Fibroblast of skin of right quadriceps (primary cell): ENCODE data around the gene TIMM10.
"Not testable (repeated sequence)": the region's sequence is repeated elsewhere in the genome, so short reads cannot be mapped to it uniquely, and the experiment has no call there.

Source experiments
- DNase-seq: peaks from one replicate; pipeline ENCODE4 v3.0.0-alpha.2; 2013

TIMM10 gene

DNA sequence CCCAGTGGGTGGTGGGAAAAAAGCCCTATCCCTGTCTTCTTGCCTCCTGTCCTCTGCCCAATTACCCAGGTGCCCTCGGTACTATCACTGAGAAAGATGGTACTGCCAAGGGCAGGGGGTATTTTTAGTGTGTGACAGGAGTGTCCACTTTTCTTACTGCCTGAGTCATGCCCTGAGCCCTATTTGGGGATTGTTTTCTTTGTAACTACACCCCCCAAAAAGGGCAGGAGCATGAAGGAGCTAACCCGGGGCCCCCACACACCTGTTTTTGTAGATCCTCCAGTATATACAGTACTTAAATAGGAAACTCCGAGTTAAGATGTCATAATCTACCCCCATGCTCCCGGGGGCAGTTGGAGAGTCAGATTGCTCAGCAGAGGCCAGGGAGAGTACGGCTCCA, 10.6 kb upstream of the TIMM10 start:
- DNase-seq, result no peak

DNA sequence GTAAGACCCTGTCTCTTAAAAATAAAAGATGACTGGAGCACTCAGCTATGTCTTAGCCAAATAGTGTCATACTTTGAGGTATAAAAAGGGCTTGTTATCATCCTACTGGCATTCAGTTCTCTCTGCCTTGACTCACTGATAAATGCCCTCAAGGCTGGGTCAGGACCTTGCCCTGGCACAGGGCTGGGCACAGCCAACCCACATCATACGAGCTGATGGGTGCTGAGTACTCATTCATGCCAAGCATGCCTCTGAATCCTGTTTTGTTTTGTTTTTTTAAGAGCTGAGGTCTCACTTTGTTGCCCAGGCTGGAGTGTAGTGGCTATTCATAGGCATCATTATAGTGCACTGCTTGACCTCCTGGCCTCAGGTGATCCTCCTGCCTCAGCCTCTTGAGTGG, 8.8 kb upstream of the TIMM10 start:
- no peak for DNase-seq

DNA sequence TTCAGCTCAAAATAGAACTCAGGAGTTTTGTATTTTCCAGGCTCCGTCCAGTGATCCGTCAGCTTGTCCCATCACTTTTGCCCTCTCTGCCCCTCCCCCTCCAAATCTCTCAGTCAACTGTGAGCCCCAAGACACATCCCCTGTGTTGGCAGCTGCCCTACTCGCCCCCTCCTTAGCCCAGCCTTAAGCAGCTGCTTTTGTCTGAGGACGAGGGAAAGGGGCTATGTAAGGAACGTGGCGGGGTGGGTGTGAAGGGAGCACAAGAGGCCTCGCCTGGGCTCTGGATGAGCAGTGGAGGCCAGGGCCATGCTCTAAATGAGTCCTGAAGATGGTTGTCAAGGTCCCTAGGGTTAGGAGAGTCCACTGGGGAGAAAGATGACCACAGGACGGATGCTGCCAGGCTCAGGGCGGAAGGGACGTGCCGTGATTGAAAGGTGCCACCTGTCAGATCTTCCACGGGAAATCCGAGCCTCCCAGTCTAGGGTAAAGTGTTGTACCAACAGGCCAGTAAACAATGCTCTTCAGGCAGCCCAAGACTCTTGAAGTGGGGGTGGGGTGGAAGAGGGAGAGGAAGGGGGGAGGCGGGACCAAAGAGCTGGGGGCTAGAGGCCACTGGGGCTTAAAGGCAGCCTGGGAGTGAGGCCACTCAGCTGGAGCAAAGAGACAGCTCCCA, 6.5 kb upstream of the TIMM10 start, which contains the start of gene SMTNL1:
TSS of gene SMTNL1 (plus strand) at position 649 of the 673 bp plus-strand sequence. CDS start 5,048 bp downstream, outside the sequence.
- DNase-seq, result no peak

GRCh38 chr11:57534449-57534848, 3.9 kb upstream of the TIMM10 start:
- not testable (repeated sequence) for DNase-seq

- no peak for DNase-seq
These were observed 349 bp downstream of the TIMM10 start for GRCh38 chr11:57530215-57530595.

DNA sequence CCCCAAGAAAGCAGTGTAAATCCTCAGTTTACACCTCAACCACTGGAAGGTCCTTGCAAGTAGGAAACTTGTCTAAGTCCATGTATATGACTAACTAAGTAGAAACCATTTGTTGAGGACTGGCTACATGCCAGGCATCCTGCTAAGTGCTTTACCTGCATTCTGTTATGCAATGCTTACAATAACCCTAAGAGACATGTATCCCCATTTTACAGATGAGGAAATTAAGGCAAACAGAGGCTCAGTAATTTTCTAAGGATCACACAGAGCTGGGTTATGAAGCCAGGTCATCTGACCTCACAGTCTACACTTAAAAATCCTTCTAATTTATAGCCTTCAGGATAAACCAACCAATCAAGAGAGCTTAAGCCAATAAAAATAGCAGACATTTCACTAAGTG, 1.5 kb downstream of the TIMM10 start:
- DNase-seq, result no peak

- peak; percentile 43 for DNase-seq
These were observed 3.4 kb downstream of the TIMM10 start for GRCh38 chr11:57527056-57527631.

DNA sequence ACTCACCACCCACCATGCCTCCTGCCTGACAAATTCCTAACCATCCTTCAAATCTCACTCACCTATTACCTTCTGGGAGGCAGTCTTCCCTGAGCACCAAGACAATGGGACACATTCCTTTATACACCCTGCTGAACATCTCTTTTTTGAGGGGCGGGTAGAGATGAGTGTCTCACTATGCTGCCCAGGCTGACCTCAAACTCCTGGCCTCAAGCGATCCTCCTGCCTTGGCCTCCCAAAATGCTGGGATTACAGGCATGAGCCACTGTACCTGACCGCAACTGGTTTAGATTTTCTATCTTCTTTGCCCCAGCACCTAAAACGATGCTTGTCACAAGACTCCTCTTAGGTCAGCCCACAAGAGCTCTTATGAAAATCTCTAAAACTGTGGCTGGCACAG, 7.1 kb downstream of the TIMM10 start:
- DNase-seq, result no peak

GRCh38 chr11:57521116-57521515, 9.4 kb downstream of the TIMM10 start:
- DNase-seq, result no peak

- no peak for DNase-seq
These were observed 14.5 kb downstream of the TIMM10 start for GRCh38 chr11:57516061-57516443.

- DNase-seq, result peak; percentile 47
These were observed 15.1 kb downstream of the TIMM10 start, which contains the start of gene SLC43A1 for GRCh38 chr11:57515332-57516060. Gene SLC43A1, minus strand, starts transcription at chr11:57515702. Its CDS starts 1,591 bp downstream, at chr11:57514111.

DNA sequence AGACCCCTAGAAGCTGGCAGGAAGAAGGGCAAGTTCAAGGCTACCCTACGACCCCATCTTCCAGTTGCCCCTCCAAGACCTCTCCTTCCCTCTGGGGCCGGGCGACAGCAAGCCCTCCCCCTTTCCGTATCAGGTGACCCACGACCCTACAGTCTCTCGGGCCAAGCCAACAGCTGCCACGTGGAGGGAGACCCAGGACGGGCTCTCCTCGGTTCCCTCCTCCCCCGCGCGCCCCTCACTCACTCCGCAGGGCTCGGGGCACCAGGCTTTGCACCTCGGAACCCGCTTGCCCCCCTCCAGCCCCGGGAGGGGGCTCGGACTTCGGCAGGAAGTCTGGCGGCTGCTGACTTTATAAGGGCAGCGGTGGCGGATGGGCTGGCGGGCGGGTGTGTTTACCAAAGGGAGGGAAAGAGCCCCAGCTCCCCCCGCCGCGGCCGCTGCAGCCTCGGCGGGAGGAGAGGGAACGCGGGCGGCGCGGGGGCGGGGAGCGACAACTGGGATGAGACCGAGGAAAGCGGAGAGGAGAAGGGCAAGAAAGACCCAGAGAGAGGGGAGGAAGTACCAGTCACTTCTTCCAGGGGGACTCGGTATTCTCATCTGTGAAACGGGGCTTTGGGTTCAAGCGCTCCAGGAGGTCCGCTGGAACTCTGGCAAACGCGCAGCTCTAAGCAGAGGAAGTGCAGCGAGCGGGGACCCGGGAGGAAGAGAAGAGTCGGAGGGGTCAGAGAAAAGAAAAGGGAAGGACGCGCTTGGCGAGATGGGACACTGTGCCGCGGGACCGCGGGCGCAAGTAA, 15.8 kb downstream of the TIMM10 start:
- DNase-seq, result peak; percentile 23

- DNase-seq, result peak; percentile 17
These were observed 16.5 kb downstream of the TIMM10 start for GRCh38 chr11:57513911-57514537.

DNA sequence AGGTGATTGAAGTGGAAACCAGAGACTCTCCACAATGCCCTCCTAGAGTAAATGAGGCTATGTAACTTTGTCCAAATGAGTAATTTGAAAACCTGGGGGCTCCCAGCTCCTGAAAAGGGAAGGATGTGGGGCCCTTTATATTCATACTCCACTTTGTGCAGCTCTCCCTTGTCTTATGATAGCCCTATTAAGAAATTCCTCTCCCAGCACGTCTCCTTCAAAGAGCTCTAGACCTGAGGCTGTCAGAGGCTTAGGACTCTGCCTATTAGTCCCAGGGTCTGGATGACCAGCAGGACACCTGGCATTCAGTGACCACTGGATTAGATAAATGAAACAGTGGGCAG, 17.1 kb downstream of the TIMM10 start:
- DNase-seq, result no peak

GRCh38 chr11:57512646-57513451, 17.7 kb downstream of the TIMM10 start:
- no peak for DNase-seq

DNA sequence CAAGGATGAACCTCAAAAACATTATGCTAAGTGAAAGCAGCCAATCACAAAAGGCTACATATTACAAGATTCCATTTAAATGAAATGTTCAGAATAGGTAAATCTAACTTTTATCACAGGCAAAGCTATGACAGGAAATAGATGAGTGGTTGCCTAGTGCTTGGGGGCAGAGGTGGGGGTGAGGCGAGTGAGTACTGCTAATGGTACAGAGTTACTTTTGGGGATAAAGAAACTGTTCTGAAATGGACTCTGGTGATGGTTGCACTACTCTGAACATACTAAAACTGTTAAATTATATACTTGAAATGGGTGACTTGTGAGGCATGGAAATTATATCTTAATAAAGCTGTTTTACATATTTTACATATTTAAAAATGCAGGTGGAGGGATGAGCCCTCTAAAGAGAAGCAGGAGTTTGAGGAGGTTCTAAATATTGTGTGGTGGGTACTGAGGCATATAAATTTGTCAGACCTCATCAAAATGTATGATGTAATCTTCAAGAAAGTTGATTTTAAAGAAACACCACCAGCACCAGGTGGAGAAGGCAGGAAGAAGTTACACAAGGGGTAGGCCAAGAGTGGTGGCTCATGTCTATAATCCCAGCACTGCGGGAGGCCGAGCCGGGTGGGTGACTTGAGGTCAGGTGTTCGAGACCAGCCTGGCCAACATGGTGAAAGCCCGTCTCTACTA, 18.7 kb downstream of the TIMM10 start:
- DNase-seq, result no peak

- no peak for DNase-seq
These were observed 22.0 kb downstream of the TIMM10 start for GRCh38 chr11:57508341-57509170.

DNA sequence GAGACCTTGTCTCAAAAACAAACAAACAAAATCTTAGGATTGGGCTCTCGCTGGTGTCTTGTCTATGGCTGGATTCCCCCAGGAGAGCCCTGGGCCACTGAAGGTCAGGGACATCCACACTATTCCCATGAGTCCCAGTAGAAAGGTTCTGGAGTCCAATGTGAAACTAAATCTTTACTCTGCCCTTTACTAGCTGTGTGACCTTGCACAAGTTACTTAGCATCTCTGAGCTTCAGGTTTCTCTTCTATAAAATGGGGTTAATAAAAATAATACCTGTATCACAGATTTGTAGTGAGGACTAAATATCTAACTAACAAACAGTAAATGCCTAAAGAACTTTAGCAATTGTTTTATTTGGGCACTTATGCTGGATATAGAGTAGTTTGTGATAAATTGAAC, 24.0 kb downstream of the TIMM10 start:
- no peak for DNase-seq

- DNase-seq, result no peak
These were observed 26.0 kb downstream of the TIMM10 start for GRCh38 chr11:57504511-57504910.

DNA sequence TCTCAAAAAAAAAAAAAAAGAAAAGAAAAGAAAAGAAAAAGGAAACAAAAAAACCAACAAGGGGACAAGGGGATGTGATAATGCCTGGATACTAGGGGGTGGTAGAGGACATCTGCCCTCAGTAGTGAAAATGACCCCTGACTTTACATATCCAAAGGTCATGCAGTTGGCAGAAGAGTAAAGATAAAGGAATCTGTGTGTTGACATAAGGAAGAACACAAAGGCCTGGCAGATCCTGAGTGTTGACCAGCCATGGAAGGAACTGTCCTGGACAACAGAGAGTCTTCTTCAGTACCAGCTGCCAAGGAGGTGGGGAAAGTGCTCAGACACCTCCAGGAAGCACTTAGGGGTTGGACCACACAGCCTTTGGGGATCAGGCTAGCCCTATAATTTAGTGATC, 27.7 kb downstream of the TIMM10 start:
- no peak for DNase-seq
